DOHH2 (cell line): ENCODE measurements around the gene HSPA4.
A peak's percentile ranks its signal among the peaks of the same experiment; 100 is the strongest.
"Not testable (repeated sequence)": the region's sequence is repeated elsewhere in the genome, so short reads cannot be mapped to it uniquely, and the experiment has no call there.

Source experiments
- H3F3A ChIP-seq: fragments of 200-600 bp; sonication (generic), shearing (Covaris generic); 2 replicates; pipeline ENCODE4 v1.6.0; 2016; ENCODE audit warnings: antibody characterized with exemption, mild to moderate bottlenecking; ENCODE audit not compliant: control insufficient read depth, insufficient read depth
- H3K27ac ChIP-seq: fragments of 200-600 bp; sonication (generic); 2 replicates; pipeline ENCODE4 v1.5.1; 2014; ENCODE audit warnings: low read depth, mild to moderate bottlenecking, low read length, moderate library complexity
- H3K27me3 ChIP-seq: fragments of 200-600 bp; sonication (generic); 2 replicates; pipeline ENCODE4 v1.6.1; 2014; ENCODE audit warnings: mild to moderate bottlenecking, low read length, mixed read lengths; ENCODE audit not compliant: control insufficient read depth
- H3K36me3 ChIP-seq: fragments of 200-600 bp; sonication (generic); 2 replicates; pipeline ENCODE4 v1.6.1; 2014; ENCODE audit warnings: mild to moderate bottlenecking, low read length, moderate library complexity, mixed read lengths; ENCODE audit not compliant: control insufficient read depth
- H3K4me1 ChIP-seq: fragments of 200-600 bp; sonication (generic); 2 replicates; pipeline ENCODE4 v1.6.1; 2014; ENCODE audit warnings: mild to moderate bottlenecking, low read length, mixed read lengths; ENCODE audit not compliant: control insufficient read depth
- H3K4me2 ChIP-seq: fragments of 200-600 bp; sonication (generic); 2 replicates; pipeline ENCODE4 v1.6.0; 2014; ENCODE audit warnings: mild to moderate bottlenecking, low read length, moderate library complexity
- H3K4me3 ChIP-seq: fragments of 200-600 bp; sonication (generic); 2 replicates; pipeline ENCODE4 v1.5.1; 2014; ENCODE audit warnings: mild to moderate bottlenecking, low read length, mixed read lengths
- H3K79me2 ChIP-seq: fragments of 200-600 bp; sonication (generic); 2 replicates; pipeline ENCODE4 v1.6.1; 2014; ENCODE audit warnings: mild to moderate bottlenecking, low read length, mixed read lengths; ENCODE audit not compliant: control insufficient read depth
- H3K9me2 ChIP-seq: fragments of 200-600 bp; sonication (generic); replicated peaks from 2 replicates; pipeline ENCODE4 v1.6.1; 2014; ENCODE audit warnings: mild to moderate bottlenecking, low read length, mixed read lengths; ENCODE audit not compliant: control insufficient read depth
- H3K9me3 ChIP-seq: fragments of 200-600 bp; sonication (generic); 2 replicates; pipeline ENCODE4 v1.6.1; 2014; ENCODE audit warnings: antibody characterized with exemption, low read length, mixed read lengths; ENCODE audit not compliant: control insufficient read depth, insufficient read depth
- H4K20me1 ChIP-seq: fragments of 200-600 bp; sonication (generic); 2 replicates; pipeline ENCODE4 v1.6.0; 2014; ENCODE audit warnings: low read depth, mild to moderate bottlenecking, antibody characterized with exemption, low read length, moderate library complexity; ENCODE audit not compliant: control insufficient read depth, insufficient read depth
- EZH2phosphoT487 ChIP-seq: fragments of 200-600 bp; sonication (generic); IDR thresholded peaks from 2 replicates; pipeline ENCODE4 v1.6.1; 2017; ENCODE audit warnings: borderline replicate concordance, mild to moderate bottlenecking, antibody characterized with exemption, low read length, moderate library complexity, mixed read lengths
- TF ChIP-seq, protein P1 (sequence below): fragments of 200-600 bp; sonication (generic); IDR thresholded peaks from one replicate; pipeline ENCODE4 v1.5.1; 2014; ENCODE audit warnings: antibody characterized with exemption, mild to moderate bottlenecking, low read depth, low read length; ENCODE audit not compliant: poor library complexity, severe bottlenecking

HSPA4 gene

DNA sequence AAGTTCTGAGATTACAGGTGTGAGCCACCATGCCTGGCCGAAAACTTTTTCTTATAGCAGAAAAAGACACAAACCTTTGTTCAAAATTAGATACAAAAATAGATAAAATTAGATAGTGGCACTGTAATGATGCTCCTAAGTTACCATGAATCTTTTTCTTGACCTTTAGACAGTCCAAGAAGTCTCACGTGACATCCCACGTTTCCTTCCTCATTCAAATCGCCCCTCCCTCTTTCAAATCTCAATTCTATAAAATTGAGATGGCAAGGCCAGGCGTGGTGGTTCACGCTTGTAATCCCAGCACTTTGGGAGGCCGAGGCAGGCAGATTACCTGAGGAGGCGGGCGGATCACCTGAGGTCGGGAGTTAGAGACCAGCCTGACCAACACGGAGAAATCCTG is 17.7 kb upstream of the HSPA4 start:
- peaks cover 68% of the 10 kb centered on the region for H3K4me1 ChIP-seq
- H3K36me3 ChIP-seq: peaks cover 5% of the 10 kb centered on the region
- no peaks in the 10 kb centered on the region for H3K27me3 ChIP-seq
- no peaks in the 10 kb centered on the region for H4K20me1 ChIP-seq
- no peaks in the 10 kb centered on the region for H3K79me2 ChIP-seq
- peaks cover 19% of the 10 kb centered on the region for H3F3A ChIP-seq
- no peak for TF ChIP-seq EZH2phosphoT487
- TF ChIP-seq, protein P1, sequence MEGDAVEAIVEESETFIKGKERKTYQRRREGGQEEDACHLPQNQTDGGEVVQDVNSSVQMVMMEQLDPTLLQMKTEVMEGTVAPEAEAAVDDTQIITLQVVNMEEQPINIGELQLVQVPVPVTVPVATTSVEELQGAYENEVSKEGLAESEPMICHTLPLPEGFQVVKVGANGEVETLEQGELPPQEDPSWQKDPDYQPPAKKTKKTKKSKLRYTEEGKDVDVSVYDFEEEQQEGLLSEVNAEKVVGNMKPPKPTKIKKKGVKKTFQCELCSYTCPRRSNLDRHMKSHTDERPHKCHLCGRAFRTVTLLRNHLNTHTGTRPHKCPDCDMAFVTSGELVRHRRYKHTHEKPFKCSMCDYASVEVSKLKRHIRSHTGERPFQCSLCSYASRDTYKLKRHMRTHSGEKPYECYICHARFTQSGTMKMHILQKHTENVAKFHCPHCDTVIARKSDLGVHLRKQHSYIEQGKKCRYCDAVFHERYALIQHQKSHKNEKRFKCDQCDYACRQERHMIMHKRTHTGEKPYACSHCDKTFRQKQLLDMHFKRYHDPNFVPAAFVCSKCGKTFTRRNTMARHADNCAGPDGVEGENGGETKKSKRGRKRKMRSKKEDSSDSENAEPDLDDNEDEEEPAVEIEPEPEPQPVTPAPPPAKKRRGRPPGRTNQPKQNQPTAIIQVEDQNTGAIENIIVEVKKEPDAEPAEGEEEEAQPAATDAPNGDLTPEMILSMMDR: no peak
- no peaks in the 10 kb centered on the region for H3K9me2 ChIP-seq
- H3K27ac ChIP-seq: peak overlapping the region; percentile 98
- peak overlapping the region; percentile 15; the same call in 1 of the 2 replicates for H3K4me3 ChIP-seq
- H3K9me3 ChIP-seq: no peaks in the 10 kb centered on the region
- peak overlapping the region; percentile 89 for H3K4me2 ChIP-seq

DNA sequence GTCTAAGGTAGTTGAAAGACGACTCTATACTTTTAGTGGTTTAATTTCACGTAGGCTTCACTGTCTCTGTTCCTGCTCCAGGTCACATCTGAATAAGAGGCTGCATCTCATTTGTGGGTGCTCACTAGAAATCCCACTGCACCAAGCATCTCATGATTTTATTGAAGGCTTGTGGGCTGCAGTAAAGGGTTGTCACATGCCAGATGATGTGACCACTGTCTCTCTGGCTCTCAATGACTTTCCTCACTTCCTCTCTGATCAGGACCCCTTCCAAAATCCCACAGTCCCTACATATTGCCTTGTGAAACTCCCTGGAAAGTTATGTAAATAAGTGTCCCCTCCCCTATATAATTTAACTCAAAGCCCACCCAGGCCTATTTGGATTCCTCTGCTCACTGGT is 16.6 kb upstream of the HSPA4 start:
- Histone ChIP-seq H3K27ac (peak overlapping the region; percentile 98), H3K79me2 (no peaks in the 10 kb centered on the region), H3K9me3 (no peaks in the 10 kb centered on the region), H3K36me3 (peaks cover 5% of the 10 kb centered on the region), H3K9me2 (no peaks in the 10 kb centered on the region), H3F3A (peaks cover 19% of the 10 kb centered on the region), H3K4me1 (peaks cover 59% of the 10 kb centered on the region), H3K4me2 (peak overlapping the region; percentile 89), H3K4me3 (no peak overlapping the region), H4K20me1 (no peaks in the 10 kb centered on the region), H3K27me3 (no peaks in the 10 kb centered on the region)
- TF ChIP-seq, protein P1: no peak
- TF ChIP-seq EZH2phosphoT487: no peak

DNA sequence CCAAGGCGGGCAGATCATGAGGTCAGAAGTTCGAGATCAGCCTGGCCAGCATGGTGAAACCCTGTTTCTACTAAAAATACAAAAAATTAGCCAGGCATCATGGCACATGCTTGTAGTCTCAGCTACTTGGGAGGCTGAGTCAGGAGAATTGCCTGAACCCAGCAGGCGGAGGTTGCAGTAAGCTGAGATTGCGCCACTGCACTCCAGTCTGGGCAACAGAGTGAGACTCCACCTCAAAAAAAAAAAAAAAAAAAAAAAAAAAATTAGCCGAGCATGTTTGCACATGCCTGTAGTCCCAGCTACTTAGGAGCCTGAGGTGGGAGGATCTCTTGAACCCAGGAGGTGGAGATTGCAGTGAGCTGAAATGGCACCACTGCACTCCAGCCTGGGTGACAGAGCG is 15.1 kb upstream of the HSPA4 start:
- Histone ChIP-seq H3F3A (peaks cover 23% of the 10 kb centered on the region), H3K4me1 (peaks cover 58% of the 10 kb centered on the region)
- not testable (repeated sequence) for H3K4me3 ChIP-seq, H3K27ac ChIP-seq, H4K20me1 ChIP-seq, H3K4me2 ChIP-seq, H3K27me3 ChIP-seq, H3K9me2 ChIP-seq, H3K9me3 ChIP-seq, H3K36me3 ChIP-seq, H3K79me2 ChIP-seq

DNA sequence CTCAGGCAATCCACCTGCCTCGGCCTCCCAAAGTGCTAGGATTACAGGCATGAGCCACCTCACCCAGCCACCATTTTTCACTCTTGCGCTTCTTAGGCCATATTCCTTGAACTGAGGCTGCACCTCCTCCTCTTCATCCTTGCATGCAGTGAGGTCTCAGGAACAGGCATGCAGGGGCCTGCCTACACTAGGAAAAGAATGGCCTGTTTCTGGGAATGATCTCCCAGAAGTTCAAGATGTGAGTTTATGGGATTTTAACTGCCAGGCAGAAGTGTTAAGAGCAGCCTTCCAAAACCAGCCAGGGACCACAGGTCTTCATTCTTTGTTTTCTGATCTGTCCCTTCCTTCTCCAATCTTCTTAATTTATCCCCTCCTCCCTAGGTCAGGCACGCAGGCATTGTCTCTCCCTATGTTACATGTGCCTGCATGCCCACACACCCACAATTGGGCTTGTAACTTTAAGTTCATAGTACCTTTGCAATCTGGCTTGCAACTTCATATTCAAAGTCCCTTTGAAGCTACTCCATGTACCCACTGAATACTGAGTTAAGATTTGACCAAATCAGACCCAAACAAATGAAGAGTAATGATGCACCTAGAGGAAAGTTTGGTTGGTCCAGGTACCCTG is 10.5 kb upstream of the HSPA4 start:
- Histone ChIP-seq H3F3A (peaks cover 11% of the 10 kb centered on the region; the same call in 1 of the 2 replicates), H3K4me2 (no peak overlapping the region), H3K9me2 (no peaks in the 10 kb centered on the region), H3K9me3 (no peaks in the 10 kb centered on the region), H3K27ac (no peak overlapping the region), H3K79me2 (no peaks in the 10 kb centered on the region), H3K36me3 (no peaks in the 10 kb centered on the region), H3K27me3 (no peaks in the 10 kb centered on the region), H3K4me3 (no peak overlapping the region), H4K20me1 (no peaks in the 10 kb centered on the region), H3K4me1 (peaks cover 53% of the 10 kb centered on the region)
- no peak for TF ChIP-seq EZH2phosphoT487
- TF ChIP-seq, protein P1: no peak
